MM.1S (cell line): Measurements from ENCODE around the gene CCNK.

ENCODE experiments used
- EZH2 ChIP-seq: fragments of 300-600 bp; sonication (generic); optimal IDR thresholded peaks from 2 replicates; pipeline ENCODE3; 2017; ENCODE audit warnings: low read depth, mild to moderate bottlenecking, antibody characterized with exemption, low read length, mixed read lengths
- TF ChIP-seq, protein P1 (sequence below): fragments of 300-600 bp; sonication (generic); IDR thresholded peaks from 2 replicates; pipeline ENCODE4 v1.5.1; 2016; ENCODE audit warnings: antibody characterized with exemption, low read length, mixed read lengths

- TF ChIP-seq, protein P1, sequence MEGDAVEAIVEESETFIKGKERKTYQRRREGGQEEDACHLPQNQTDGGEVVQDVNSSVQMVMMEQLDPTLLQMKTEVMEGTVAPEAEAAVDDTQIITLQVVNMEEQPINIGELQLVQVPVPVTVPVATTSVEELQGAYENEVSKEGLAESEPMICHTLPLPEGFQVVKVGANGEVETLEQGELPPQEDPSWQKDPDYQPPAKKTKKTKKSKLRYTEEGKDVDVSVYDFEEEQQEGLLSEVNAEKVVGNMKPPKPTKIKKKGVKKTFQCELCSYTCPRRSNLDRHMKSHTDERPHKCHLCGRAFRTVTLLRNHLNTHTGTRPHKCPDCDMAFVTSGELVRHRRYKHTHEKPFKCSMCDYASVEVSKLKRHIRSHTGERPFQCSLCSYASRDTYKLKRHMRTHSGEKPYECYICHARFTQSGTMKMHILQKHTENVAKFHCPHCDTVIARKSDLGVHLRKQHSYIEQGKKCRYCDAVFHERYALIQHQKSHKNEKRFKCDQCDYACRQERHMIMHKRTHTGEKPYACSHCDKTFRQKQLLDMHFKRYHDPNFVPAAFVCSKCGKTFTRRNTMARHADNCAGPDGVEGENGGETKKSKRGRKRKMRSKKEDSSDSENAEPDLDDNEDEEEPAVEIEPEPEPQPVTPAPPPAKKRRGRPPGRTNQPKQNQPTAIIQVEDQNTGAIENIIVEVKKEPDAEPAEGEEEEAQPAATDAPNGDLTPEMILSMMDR = no peak
- no peak for TF ChIP-seq EZH2
Measured at GRCh38 chr14:99440278-99440677, 40.9 kb upstream of the CCNK start.
